ENCODE data around the gene SLC1A3. TPM values are rescaled to one million over a fixed set of nuclear protein-coding genes. Genes with fewer than 3 reads are reported as not detected.

Gene SLC1A3
- total and polyA plus RNA-seq, 2 donors (not counting 1 experiment from before 2014, with no cell fraction given), result 0.52 to 3.3 TPM

DNA sequence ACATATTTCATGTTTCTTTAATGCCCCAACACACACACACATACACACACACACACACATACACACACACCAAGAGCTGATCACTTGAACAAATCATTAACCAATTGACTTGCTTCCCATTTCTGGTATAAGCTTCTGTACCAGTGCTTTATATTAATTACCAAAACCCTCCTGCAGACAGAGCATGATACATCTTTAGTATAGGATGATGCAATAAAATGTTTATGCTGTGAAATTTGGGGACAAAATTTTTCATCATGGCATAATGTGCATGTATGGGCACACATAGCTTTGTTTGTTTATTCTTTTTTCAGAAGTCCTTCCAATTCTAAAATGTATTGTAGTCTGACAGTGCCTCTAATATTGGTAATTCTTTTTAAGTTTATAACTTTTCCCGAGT, 34.5 kb downstream of the SLC1A3 start:
- peak in 1 of 2 donors; percentile 59 for DNase-seq (ENCODE audit: low read depth in 2 of 2)
- TF ChIP-seq, protein P1, sequence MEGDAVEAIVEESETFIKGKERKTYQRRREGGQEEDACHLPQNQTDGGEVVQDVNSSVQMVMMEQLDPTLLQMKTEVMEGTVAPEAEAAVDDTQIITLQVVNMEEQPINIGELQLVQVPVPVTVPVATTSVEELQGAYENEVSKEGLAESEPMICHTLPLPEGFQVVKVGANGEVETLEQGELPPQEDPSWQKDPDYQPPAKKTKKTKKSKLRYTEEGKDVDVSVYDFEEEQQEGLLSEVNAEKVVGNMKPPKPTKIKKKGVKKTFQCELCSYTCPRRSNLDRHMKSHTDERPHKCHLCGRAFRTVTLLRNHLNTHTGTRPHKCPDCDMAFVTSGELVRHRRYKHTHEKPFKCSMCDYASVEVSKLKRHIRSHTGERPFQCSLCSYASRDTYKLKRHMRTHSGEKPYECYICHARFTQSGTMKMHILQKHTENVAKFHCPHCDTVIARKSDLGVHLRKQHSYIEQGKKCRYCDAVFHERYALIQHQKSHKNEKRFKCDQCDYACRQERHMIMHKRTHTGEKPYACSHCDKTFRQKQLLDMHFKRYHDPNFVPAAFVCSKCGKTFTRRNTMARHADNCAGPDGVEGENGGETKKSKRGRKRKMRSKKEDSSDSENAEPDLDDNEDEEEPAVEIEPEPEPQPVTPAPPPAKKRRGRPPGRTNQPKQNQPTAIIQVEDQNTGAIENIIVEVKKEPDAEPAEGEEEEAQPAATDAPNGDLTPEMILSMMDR (conservative IDR thresholded peaks at IDR 0.05 in 1 of 2, IDR thresholded peaks at IDR 0.05 in 1 of 2; ENCODE audit: low read depth in 1 of 2, low read length in 2 of 2), result no peak
- no peak for TF ChIP-seq EZH2 (IDR thresholded peaks at IDR 0.05; ENCODE audit: low read length, missing control alignments)
- no peaks in the 10 kb centered on the region for H3K36me3 ChIP-seq (ENCODE audit: control insufficient read depth, insufficient read depth, low read length)
- H3K9me3 ChIP-seq (ENCODE audit: control insufficient read depth, insufficient read depth, low read depth, low read length), result no peaks in the 10 kb centered on the region
- no peaks in the 10 kb centered on the region for H3K27me3 ChIP-seq (ENCODE audit: control insufficient read depth, insufficient read depth, low read length)
- no peak overlapping the region for H3K27ac ChIP-seq (ENCODE audit: insufficient read depth, low read length)
- H3K9ac ChIP-seq (ENCODE audit: insufficient read depth, low read length), result no peak overlapping the region
- H3K4me1 ChIP-seq (ENCODE audit: control insufficient read depth, extremely low read depth, insufficient read depth, low read length), result no peaks in the 10 kb centered on the region
- H3K79me2 ChIP-seq (ENCODE audit: control insufficient read depth, insufficient read depth, low read length), result no peaks in the 10 kb centered on the region
- no peaks in the 10 kb centered on the region for H4K20me1 ChIP-seq (ENCODE audit: control insufficient read depth, extremely low read depth, insufficient read depth, low read length)
- H3K4me2 ChIP-seq (ENCODE audit: extremely low read depth, insufficient read depth, low read length), result no peak overlapping the region
- no peak overlapping the region for H2AFZ ChIP-seq (ENCODE audit: low read length)
- no peak overlapping the region for H3K4me3 ChIP-seq (replicated peaks in 1 of 4; ENCODE audit: control extremely low read depth in 1 of 4, insufficient read depth in 1 of 4, low read depth in 3 of 4, low read length in 4 of 4)

DNA sequence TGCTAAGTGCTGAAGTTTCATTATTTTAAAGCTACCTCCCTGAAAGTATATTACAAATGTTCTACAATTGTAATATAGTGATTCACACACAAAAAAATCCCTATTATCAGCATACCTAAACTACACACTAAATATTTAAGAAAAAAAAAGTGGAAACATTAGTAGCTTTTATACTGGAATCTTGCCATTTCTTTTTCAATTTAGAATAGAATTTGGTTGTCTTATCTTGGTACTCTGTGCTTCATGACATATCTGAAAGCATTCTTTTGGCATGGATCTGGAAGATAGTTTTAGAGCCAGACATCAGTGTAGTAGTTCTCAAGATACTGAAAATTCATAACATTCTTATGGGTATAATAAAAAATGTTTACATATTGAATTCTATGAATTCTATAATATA, 35.0 kb downstream of the SLC1A3 start:
- no peaks in the 10 kb centered on the region for H4K20me1 ChIP-seq (ENCODE audit: control insufficient read depth, extremely low read depth, insufficient read depth, low read length)
- DNase-seq (ENCODE audit: low read depth in 2 of 2), result peak in 1 of 2 donors; percentile 74
- H3K4me1 ChIP-seq (ENCODE audit: control insufficient read depth, extremely low read depth, insufficient read depth, low read length), result no peaks in the 10 kb centered on the region
- H3K79me2 ChIP-seq (ENCODE audit: control insufficient read depth, insufficient read depth, low read length), result no peaks in the 10 kb centered on the region
- H3K27me3 ChIP-seq (ENCODE audit: control insufficient read depth, insufficient read depth, low read length), result no peaks in the 10 kb centered on the region
- H3K4me3 ChIP-seq (replicated peaks in 1 of 4; ENCODE audit: control extremely low read depth in 1 of 4, insufficient read depth in 1 of 4, low read depth in 3 of 4, low read length in 4 of 4), result no peak overlapping the region
- no peak overlapping the region for H2AFZ ChIP-seq (ENCODE audit: low read length)
- no peak overlapping the region for H3K27ac ChIP-seq (ENCODE audit: insufficient read depth, low read length)
- H3K9ac ChIP-seq (ENCODE audit: insufficient read depth, low read length), result no peak overlapping the region
- no peak overlapping the region for H3K4me2 ChIP-seq (ENCODE audit: extremely low read depth, insufficient read depth, low read length)
- H3K36me3 ChIP-seq (ENCODE audit: control insufficient read depth, insufficient read depth, low read length), result no peaks in the 10 kb centered on the region
- H3K9me3 ChIP-seq (ENCODE audit: control insufficient read depth, insufficient read depth, low read depth, low read length), result no peaks in the 10 kb centered on the region
- TF ChIP-seq, protein P1 (conservative IDR thresholded peaks at IDR 0.05 in 1 of 2, IDR thresholded peaks at IDR 0.05 in 1 of 2; ENCODE audit: low read depth in 1 of 2, low read length in 2 of 2), result no peak
- TF ChIP-seq EZH2 (IDR thresholded peaks at IDR 0.05; ENCODE audit: low read length, missing control alignments), result no peak

DNA sequence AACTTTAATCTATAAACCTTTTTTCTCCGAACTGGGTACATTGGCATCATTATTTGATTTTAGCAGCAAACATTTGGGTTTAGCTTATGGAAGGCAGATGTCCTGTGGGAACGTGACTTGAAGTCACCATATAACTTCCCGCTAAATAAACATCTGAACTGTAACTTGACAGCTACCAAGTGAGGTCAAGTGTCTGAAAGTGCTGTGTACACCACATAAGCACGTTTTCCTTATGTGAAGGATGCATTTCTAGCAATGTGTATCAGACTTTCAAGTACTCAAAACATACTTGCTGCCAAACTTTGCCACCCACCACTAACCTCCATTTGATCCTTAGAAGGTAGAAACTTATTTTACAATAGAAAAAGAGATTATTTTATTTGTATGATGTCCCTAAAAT, 35.7 kb downstream of the SLC1A3 start:
- Histone ChIP-seq H3K9ac (ENCODE audit: insufficient read depth, low read length) (no peak overlapping the region), H3K4me1 (ENCODE audit: control insufficient read depth, extremely low read depth, insufficient read depth, low read length) (no peaks in the 10 kb centered on the region), H3K4me3 (replicated peaks in 1 of 4; ENCODE audit: control extremely low read depth in 1 of 4, insufficient read depth in 1 of 4, low read depth in 3 of 4, low read length in 4 of 4) (no peak overlapping the region), H3K9me3 (ENCODE audit: control insufficient read depth, insufficient read depth, low read depth, low read length) (no peaks in the 10 kb centered on the region), H3K27me3 (ENCODE audit: control insufficient read depth, insufficient read depth, low read length) (no peaks in the 10 kb centered on the region), H3K4me2 (ENCODE audit: extremely low read depth, insufficient read depth, low read length) (no peak overlapping the region), H4K20me1 (ENCODE audit: control insufficient read depth, extremely low read depth, insufficient read depth, low read length) (no peaks in the 10 kb centered on the region), H3K27ac (ENCODE audit: insufficient read depth, low read length) (no peak overlapping the region), H3K36me3 (ENCODE audit: control insufficient read depth, insufficient read depth, low read length) (no peaks in the 10 kb centered on the region), H3K79me2 (ENCODE audit: control insufficient read depth, insufficient read depth, low read length) (no peaks in the 10 kb centered on the region), H2AFZ (ENCODE audit: low read length) (no peak overlapping the region)
- peak in 1 of 2 donors; percentile 18 for DNase-seq (ENCODE audit: low read depth in 2 of 2)
- TF ChIP-seq, protein P1 (conservative IDR thresholded peaks at IDR 0.05 in 1 of 2, IDR thresholded peaks at IDR 0.05 in 1 of 2; ENCODE audit: low read depth in 1 of 2, low read length in 2 of 2), result no peak
- no peak for TF ChIP-seq EZH2 (IDR thresholded peaks at IDR 0.05; ENCODE audit: low read length, missing control alignments)

All from fibroblast of lung (primary cell).